IPS-NIHi11 (cell line): ENCODE measurements around the gene NTRK2.
"Not testable (repeated sequence)": the region's sequence is repeated elsewhere in the genome, so short reads cannot be mapped to it uniquely, and the experiment has no call there.

Source experiments
- DNase-seq: peaks from one replicate; pipeline ENCODE4 v3.0.0; 2012; ENCODE audit warnings: mixed read lengths, low spot score

NTRK2 gene

GRCh38 chr9:84893419-84894128, 224.0 kb downstream of the NTRK2 start:
- no peak for DNase-seq

- DNase-seq = no peak
Measured at GRCh38 chr9:84894859-84895258, 225.3 kb downstream of the NTRK2 start.

GRCh38 chr9:84897362-84898094, 228.0 kb downstream of the NTRK2 start:
- no peak for DNase-seq

- DNase-seq = no peak
Measured at GRCh38 chr9:84898188-84898587, 228.7 kb downstream of the NTRK2 start.

GRCh38 chr9:84898618-84899017, 229.1 kb downstream of the NTRK2 start:
- not testable (repeated sequence) for DNase-seq

GRCh38 chr9:84899326-84899725, 229.8 kb downstream of the NTRK2 start:
- no peak for DNase-seq

- no peak for DNase-seq
Measured at GRCh38 chr9:84900421-84900820, 230.9 kb downstream of the NTRK2 start.

GRCh38 chr9:84903963-84904362, 234.4 kb downstream of the NTRK2 start:
- no peak for DNase-seq

GRCh38 chr9:84916769-84917168, 247.2 kb downstream of the NTRK2 start:
- DNase-seq = no peak

- no peak for DNase-seq
Measured at GRCh38 chr9:84917366-84918070, 248.0 kb downstream of the NTRK2 start.

GRCh38 chr9:84919440-84919839, 249.9 kb downstream of the NTRK2 start:
- DNase-seq = no peak

GRCh38 chr9:84921175-84921574, 251.6 kb downstream of the NTRK2 start:
- no peak for DNase-seq

- no peak for DNase-seq
Measured at GRCh38 chr9:84922051-84922450, 252.5 kb downstream of the NTRK2 start.

- no peak for DNase-seq
Measured at GRCh38 chr9:84924266-84924665, 254.7 kb downstream of the NTRK2 start.

- no peak for DNase-seq
Measured at GRCh38 chr9:84925225-84925872, 255.8 kb downstream of the NTRK2 start.

GRCh38 chr9:84926793-84927192, 257.3 kb downstream of the NTRK2 start:
- no peak for DNase-seq

GRCh38 chr9:84928419-84928818, 258.9 kb downstream of the NTRK2 start:
- DNase-seq = no peak

- DNase-seq = no peak
Measured at GRCh38 chr9:84929068-84929467, 259.5 kb downstream of the NTRK2 start.

- DNase-seq = peak; percentile 24
Measured at GRCh38 chr9:84932915-84933527, 263.5 kb downstream of the NTRK2 start.

- DNase-seq = no peak
Measured at GRCh38 chr9:84935528-84936117, 266.1 kb downstream of the NTRK2 start.

GRCh38 chr9:84937180-84937579, 267.7 kb downstream of the NTRK2 start:
- peak; percentile 76 for DNase-seq

GRCh38 chr9:84937581-84937980, 268.1 kb downstream of the NTRK2 start:
- DNase-seq = no peak
